ENCODE data around the gene UBE2Q1.
A peak's percentile ranks its signal among the peaks of the same experiment; 100 is the strongest.
"Not testable (repeated sequence)": the region's sequence is repeated elsewhere in the genome, so short reads cannot be mapped to it uniquely, and the experiment has no call there.

UBE2Q1 gene

DNA sequence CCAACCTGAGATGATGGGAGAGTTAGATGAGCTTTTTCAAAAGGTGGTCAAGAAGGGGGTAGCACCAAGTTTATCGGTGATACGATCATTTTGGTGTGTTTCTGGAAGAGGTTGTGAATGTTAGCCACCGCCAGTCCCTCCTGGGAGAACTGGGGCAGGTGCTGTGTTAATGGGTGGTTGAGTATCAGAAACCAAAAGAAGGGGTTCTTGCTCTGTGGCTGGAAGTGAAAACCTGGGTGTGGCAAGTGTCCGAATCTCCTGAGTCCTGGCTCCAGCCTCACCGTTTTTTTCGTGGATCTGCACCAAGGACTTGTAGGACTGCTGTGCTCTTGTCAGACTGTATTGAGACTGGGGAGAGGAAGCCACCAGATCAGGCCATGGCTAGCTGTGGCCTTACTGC lies 7.8 kb downstream of the UBE2Q1 start:
- DNase-seq (ENCODE audit: low spot score): no peak

DNA sequence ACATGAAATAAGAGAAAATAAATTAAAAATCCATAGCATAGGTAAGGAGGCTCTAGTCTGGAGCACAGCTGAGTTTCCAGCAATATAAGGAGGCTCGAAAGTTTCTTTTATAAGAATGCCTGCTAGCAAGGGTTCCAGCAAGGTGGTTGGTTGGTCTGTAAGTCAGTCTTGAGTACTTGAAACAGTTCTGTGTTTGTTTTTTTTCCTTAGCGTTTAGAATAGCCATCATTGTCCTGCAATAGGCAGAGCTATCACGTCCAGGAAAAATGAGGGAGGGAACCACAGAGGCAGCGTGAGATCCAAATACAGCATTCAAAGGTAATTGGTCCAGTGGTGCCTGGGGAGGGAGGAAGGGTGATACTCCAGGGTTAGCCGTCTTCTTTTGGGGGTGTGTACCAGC lies 8.4 kb downstream of the UBE2Q1 start:
- DNase-seq (ENCODE audit: low spot score): no peak

DNA sequence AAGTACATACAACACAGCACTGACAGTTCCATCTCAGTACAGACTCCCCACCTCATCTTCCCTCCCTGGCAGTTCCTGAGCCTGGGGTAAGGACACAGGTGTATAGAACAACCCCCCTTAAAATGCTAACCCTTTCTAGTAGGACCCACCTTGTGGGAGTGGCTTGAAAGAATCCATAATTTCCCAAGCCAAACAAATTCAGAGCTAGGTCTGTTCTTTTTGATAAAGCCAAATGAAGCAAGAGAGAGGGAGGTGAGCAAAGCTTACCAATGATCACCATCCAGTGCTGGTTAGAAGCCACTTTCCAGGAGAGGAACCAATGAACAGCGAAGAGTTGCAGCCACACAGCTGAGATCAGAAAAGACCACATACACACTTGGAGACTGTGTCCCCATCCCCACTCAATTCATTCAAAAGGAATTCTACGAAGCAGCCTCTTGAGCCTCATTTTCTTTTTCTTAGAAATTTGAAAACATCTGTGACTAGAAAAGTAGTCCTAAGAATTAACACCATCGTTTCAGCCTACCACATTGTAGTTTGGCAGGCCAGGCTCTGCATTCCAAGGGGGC lies 9.2 kb downstream of the UBE2Q1 start:
- no peak for DNase-seq (ENCODE audit: low spot score)

DNA sequence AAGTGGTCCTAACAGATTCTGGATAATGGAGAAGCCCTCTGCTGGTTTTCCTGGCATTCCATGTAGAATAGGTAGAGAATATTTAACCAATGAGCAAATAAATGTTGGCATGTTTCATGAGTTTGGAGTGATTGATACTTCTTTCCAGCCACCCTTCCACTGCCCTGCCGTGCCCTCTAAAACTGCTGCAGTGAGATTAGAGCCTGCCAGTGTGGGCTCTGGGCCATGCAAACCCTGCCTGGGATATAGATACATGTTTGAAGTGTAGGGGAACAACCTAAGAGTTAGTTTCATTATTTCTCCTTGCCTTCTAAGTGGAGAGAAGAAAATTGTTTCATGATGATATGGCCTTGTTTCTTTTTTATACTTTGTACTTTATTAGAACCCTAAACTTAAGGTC lies 10.4 kb downstream of the UBE2Q1 start:
- DNase-seq (ENCODE audit: low spot score): no peak

DNA sequence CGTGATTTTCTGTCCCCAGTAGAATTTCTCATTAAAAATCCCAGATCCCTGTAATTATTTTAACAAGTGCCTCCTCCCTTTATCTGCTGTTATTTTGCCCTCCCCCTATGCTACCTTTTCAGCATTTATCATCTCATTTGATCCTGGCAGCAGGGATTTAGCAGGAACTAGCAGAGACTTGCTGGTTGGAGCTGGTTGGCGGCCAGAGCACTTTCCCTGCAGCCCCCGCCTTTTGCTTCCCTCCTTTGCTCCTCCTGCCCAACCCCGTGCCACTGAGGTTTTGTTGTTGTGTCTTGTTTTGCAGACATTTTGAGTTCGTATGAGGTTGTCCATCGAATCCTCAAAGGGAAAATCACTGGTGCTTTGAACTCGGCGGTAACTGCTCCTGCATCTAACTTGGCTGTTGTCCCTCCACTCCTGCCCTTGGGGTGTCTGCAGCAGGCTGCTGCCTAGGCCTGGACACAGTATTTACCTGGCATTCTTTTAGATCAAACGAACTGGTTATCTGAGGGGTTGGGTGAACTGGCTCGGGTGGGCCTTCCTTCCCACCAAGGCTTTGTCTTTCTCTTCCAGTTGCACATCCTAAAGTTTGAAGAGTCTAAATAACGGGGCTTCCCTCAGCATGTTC lies 11.2 kb downstream of the UBE2Q1 start:
- no peak for DNase-seq (ENCODE audit: low spot score)

DNA sequence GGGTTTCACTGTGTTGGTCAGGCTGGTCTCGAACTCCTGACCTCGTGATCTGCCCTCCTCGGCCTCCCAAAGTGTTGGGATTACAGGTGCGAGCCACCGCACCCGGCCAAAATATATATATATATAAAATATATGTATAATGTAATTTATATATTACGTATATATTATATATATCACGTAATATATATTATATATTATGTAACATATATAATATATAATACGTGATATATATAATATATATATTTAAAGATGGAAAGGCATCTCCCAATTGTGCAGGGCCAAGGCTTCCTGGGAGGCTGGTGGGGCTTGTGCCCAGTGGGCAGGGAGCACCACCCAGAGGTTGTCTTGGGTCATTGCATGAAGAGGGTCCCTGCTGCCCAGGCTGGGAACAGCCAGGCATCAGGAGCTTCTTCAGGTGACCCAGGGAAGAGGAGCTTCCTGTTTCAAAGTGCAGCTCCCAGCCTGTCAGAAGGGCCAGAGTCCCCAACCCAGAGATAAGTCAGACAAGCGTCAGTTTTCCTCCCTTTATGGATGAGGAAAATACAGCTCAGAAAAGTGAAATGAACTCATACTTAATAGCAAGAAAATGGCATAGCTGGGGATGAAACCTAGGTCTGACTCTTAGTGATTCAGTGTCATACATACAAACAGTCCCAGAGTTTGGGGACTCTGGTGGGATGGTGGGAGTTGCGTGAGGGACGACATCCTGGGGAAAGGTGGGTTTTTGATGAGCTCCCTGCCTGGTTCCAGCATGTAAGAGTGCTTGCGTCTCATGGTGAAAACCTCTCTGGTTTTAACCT lies 12.0 kb downstream of the UBE2Q1 start:
- peak; percentile 34 for DNase-seq (ENCODE audit: low spot score)

DNA sequence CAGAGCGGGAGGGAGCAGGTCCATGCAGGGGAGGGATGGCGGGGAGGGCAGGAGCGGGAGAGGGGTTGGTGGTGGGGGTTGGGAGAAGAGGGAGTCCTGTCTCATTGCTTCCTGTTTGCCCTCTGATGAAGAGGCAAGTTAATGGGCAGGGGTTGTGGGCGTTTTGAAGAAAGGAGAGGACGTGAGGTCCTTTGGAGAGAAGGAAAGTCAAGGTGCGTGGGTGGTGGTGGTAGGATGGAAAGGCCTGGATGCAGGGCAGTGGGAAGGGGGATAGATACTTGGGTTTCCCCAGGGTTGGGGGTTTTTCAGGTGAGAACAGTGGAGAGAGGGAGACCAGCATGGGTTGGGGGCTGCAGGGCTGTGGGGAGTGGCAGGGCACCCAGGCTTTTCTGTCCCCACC lies 17.2 kb downstream of the UBE2Q1 start:
- DNase-seq (ENCODE audit: low spot score): no peak

DNA sequence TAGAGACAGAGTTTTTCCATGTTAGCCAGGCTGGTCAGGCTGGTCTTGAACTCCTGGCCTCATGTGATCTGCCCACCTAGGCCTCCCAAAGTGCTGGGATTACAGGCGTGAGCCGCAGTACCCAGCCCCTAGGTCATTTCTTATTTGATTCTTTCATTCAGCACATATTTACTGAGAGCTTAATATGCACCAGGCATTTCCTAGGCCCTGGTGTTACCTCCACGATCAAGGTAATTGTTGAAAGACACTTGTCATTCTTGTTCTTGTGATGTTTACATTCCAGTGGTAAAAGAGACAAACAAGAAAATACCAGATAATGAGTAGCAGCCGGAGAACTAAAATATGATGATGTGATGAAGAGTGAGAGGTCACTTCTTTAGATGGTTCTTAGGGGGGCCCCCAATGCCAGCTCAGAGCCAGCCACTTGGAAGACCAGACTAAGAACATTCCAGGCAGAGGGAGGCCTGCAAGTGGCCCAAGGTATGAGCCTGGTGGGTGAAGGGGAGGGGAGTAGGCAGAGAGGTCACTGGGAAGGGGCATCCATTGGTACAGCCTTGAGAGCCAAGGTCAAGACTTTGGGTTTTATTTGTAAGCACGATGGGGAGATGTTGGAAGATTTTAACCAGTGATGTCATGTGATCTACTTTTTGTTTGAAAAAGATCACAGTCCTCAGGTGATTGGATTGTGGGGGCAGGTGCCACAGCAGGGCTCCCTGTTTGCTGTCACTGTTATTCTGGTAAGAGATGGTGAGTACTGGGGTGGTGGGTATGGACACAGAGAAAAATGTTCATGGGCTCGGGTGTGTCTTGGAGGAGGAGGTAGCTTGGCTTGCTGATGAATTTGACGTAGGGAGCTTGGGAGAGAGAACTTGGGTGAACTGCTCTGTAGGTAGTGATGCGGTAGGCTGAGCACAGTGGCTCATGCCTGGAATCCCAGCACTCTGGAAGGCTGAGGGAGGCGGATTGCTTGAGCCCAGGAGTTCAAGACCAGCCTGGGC lies 18.7 kb downstream of the UBE2Q1 start:
- DNase-seq (ENCODE audit: low spot score): no peak

DNA sequence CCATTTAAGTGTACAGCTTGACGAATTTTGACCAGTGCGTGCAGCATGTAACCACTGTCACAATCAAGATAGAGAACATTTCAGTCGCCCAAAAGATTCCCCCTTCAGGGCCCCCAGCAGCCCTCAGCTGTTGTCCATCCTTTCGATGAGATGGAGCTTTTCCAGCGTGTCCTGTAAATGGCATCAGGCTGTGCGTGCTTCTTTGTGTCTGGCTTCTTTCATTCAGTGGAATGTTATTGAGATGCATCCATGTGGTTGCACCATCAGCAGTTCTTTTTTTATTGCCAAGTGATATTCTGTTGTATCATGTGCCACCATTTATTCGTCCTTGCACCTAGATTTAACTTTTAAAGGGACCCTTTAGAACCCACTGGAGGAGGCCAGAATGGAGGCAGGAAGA lies 21.9 kb downstream of the UBE2Q1 start:
- no peak for DNase-seq (ENCODE audit: low spot score)

DNA sequence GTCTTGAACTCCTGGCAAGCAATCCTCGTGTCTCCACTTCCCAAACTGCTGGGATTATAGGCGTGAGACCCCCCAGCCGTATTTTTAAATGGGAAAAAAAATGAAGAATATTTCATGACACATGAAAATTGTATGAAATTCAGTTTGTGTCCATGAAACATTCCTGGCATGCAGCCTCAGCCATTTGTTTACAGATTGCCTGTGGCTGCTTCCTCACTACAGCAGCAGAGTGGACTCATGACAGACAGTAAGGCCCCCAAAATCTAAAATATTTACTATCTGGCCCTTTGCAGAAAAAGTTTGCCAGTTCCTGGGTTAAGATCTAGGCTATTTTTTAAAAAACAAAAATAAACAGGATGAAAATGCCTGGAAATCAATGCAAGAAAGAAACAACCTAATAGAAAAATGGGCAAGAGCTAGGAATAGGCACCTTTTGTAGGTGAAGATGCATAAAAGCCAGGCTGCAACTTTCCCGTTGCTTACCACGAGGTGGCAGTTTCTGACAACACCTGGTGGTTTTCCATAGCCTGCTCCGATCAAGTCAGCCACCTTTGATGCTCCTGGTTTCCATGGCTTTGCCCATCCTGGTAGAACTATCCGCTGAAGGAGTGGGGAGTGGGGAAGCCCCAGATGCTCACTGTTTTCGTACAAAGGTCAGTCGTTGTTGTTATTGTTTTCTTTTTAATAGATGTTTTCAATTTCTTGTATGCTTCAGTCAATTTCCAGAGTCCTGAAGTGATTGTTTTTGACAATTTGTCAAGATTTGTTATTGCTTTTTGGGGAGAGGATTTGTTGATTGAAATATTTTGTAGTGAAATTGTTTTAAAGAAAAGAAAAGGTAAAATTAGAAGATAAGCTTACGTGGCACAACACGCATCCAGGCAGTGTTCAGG lies 24.3 kb downstream of the UBE2Q1 start:
- no peak for DNase-seq (ENCODE audit: low spot score)

DNA sequence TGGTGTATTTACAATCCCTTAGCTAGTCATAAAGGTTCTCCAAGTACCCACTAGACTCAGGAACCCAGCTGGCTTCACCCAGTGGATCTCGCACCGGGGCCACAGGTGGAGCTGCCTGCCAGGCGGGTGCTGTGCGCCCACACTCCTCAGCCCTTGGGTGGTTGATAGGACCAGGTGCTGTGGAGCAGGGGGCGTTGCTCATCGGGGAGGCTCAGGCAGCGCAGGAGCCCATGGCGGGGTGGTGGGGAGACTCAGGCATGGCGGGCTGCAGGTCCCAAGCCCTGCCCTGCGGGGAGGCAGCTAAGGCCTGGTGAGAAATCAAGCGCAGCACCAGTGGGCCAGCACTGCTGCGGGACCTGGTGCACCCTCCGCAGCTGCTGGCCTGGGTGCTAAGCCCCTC lies 26.5 kb downstream of the UBE2Q1 start:
- not testable (repeated sequence) for DNase-seq (ENCODE audit: low spot score)

DNA sequence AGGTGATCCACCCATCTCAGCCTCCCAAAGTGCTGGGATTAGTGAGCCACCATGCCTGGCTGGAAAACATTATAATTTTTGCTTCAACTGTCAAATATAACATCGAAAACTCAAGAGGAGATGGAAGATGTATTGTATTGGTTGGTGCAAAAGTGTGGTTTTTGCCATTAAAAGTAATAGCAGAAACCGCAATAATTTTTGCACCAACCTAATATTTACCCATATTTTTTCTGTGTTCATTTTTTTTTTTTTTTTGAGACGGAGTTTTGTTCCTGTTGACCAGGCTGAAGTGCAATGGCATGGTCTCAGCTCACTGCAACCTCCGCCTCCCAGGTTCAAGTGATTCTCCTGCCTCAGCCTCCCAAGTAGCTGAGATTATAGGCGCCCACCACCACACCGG lies 29.2 kb downstream of the UBE2Q1 start:
- no peak for DNase-seq (ENCODE audit: low spot score)

DNA sequence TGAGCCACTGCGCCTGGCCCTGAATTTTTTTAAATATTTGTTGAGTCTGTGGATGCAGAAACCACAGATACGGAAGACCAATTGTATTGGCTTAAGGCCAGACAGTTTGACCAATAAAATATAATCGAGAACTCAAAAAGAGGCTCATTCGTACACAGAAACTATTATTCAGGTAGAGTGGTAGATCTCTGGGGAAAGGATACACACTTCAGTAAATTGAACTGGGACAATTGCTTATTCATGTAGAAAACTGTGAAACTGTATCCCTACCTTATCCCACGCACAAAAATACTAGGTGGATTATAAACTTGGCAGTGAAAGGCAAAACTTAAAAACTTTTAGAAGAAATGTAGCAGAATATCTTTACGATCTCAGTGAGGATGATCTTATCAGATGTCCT lies 31.3 kb downstream of the UBE2Q1 start:
- no peak for DNase-seq (ENCODE audit: low spot score)

DNA sequence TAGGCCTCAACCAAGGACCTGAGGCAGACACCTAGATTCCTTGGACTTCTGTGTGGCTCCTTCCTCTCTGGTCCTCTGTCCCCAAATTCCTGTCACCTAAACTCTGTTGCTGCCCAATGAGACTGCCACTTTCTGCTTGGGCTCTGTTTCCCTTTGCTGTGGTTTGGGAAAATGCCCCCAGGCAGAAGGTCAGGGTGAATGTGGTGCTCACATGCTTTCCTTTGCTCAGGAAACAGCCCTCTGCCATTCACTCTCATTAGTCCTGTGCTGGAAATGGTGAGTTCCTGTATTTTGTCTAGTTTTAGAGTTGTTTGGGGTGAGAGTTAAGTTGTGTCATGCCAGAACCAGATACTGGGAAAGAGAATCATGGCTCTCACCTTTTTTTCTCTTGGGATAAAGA lies 33.6 kb downstream of the UBE2Q1 start:
- DNase-seq (ENCODE audit: low spot score): no peak

DNA sequence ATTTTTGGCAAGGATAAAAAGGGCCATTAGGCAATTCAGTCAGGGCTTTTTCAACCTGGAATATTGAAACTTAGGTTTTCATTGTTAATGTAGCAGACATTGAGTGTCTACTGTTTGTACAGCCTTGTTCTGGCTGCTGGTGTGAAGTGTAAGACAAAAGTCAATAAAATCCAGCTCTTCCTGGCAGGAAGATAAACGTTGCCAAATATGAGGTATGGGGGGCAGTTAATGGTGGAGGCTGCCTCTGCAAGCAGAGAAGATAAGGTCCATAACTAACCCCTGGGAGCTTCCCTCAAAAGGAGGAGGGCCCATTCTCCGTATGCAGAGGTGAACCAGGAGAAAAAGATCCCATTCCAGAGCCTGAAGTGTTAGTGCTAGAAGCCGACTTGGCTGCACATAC lies 36.8 kb downstream of the UBE2Q1 start:
- DNase-seq (ENCODE audit: low spot score): no peak

DNA sequence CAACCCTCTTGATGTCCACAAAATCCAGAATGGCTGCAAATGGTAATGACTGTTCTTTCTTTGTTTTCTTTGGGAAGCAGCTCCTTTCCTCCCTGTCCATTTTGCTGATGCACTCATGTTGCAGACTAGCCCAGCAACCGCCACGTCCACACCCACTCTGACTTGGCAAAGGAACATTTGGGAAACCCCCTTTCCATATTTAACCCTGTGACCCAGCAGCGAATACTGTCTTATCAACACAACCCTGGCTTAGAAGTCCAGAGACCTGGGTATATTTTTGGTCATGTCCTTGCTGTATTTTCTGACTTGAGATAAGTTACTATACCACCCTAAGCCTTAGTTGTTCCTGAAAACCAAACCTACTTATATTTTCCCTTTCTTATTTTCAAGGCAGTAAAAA lies 38.1 kb downstream of the UBE2Q1 start:
- no peak for DNase-seq (ENCODE audit: low spot score)

DNA sequence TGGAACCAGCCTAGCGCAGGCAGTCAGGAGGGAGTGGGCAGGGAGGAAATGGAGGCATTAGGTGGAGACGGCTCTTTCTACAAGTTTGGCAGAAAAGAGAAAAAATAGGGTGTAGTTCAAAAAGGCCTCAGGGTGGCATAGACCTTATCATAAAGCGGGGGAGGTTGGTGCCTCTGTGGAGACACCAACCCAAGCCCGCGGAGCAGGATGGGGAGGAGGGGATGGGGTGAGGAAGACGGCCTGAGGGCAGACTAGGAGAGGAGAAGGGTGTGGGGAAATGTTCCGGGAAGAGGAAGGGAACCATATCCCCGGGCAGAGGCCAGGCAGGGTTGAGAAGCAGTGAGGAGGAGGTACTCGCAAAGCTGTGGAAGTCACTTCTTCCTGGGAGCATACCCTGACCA lies 38.9 kb downstream of the UBE2Q1 start:
- no peak for DNase-seq (ENCODE audit: low spot score)

DNA sequence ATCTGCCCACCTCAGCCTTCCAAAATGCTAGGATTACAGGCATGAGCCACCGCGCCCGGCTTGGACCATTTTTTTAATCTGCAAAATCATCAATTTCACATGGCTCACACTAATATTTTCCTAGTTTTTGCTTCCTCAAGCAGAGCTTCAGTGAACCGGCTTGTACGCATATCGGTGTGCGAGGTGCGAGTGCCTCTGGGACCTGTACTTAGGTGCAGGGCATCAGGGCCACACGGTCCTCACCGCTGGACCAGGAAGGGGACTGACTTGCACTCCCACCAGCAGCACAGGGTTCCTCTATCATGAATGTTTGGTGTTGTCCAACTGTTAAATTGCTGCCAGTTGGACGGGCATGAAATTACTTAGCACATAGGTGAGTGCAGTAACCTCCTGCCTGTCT lies 40.8 kb downstream of the UBE2Q1 start:
- no peak for DNase-seq (ENCODE audit: low spot score)

DNA sequence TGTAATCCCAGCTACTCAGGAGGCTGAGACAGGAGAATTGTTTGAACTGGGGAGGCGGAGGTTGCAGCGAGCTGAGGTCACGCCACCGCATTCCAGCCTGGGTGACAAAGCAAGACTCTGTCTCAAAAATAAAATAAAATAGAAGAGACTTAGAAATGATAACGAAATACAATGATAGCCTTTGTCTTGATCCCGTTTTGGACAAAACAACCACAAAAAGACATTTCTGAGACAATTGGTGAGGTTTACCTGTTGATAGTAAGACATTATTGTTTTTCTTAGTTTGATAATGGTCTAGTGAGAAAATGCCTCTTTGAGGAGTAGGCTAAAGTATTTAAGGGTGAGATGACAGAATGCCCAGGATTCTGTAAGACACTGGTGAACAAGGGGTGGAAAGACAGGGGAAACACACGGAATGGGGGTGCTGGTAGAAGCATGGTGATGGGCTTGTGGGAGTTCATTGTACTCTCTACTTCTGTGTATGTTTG lies 44.4 kb downstream of the UBE2Q1 start:
- DNase-seq (ENCODE audit: low spot score): no peak

DNA sequence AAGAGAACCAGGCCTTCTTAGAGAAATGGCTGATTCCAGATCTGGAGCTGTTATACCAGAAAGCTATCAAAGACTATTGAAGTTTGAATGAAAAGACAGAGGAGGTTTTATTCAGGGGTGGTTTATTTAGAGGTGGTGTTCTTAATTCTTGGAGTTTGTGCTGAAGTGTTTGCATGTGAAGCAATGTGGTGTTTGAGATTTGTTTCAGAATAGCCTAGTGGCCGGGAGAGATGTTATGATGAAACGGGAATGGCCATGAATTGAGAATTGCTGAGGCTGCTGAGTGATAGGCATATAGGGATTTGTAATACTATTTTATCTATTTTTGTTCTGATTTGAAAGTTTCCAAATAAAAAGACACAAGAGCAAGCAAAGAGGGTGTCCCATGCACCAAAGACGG lies 45.7 kb downstream of the UBE2Q1 start:
- DNase-seq (ENCODE audit: low spot score): no peak

DNA sequence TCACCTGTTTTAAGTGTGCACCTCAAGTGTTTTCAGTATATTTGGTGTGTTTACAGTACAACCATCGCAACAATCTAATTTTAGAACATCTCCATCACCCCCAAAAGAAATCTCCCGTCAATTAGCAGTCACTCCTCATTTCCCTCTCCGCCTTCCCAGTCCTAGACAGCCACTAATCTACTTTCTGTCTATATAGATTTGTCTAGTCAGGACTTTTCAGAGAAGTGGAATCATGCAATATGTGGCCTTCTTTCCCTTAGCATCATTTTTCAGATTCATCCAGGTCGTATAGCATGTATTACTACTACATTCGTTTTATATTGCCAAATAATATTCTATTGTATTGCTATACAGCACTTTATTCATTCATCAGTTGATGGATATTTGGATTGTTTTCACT lies 54.6 kb downstream of the UBE2Q1 start:
- DNase-seq (ENCODE audit: low spot score): no peak
